Mesenchymal stem cell (in vitro differentiated cells and primary cell): ENCODE results near the gene THEMIS.

Source experiments
- DNase-seq: peaks from one replicate; pipeline ENCODE4 v3.0.0-alpha.2; 2013
- H2AFZ ChIP-seq: one replicate; pipeline ENCODE4 v1.6.1; 2013; ENCODE audit warnings: low read depth, mild to moderate bottlenecking, control low read depth, inconsistent platforms, low read length, moderate library complexity
- H2AK5ac ChIP-seq: 2 replicates; pipeline ENCODE4 v1.6.1; 2013; ENCODE audit warnings: low read length, moderate library complexity, mild to moderate bottlenecking, inconsistent platforms; ENCODE audit not compliant: severe bottlenecking
- H2BK120ac ChIP-seq: one replicate; pipeline ENCODE4 v1.6.1; 2013; ENCODE audit warnings: low read depth, mild to moderate bottlenecking, inconsistent platforms, low read length, moderate library complexity
- H2BK12ac ChIP-seq, 2 experiments: one replicate each; pipeline ENCODE4 v1.6.1; 2013; ENCODE audit warnings: inconsistent platforms in 2 of 2, low read length in 2 of 2, mild to moderate bottlenecking in 2 of 2, moderate library complexity in 2 of 2, control low read depth in 1 of 2
- H2BK15ac ChIP-seq: one replicate; pipeline ENCODE4 v1.6.1; 2013; ENCODE audit warnings: mild to moderate bottlenecking, low read depth, inconsistent platforms; ENCODE audit not compliant: poor library complexity, severe bottlenecking
- H2BK5ac ChIP-seq: 2 replicates; pipeline ENCODE4 v1.6.1; 2013; ENCODE audit warnings: low read depth, mild to moderate bottlenecking, low read length, control low read depth, inconsistent platforms; ENCODE audit not compliant: poor library complexity, severe bottlenecking
- H3K14ac ChIP-seq, 2 experiments: one replicate each; pipeline ENCODE4 v1.6.1; 2013; ENCODE audit warnings: inconsistent platforms in 2 of 2, low read length in 2 of 2, control low read depth in 1 of 2, mild to moderate bottlenecking in 1 of 2, moderate library complexity in 1 of 2
- H3K18ac ChIP-seq, 2 experiments: one replicate each; pipeline ENCODE4 v1.6.1; 2013; ENCODE audit warnings: inconsistent platforms in 2 of 2, low read length in 2 of 2, control low read depth in 1 of 2, low read depth in 1 of 2, mild to moderate bottlenecking in 1 of 2
- H3K23ac ChIP-seq, 2 experiments: one replicate each; pipeline ENCODE4 v1.6.1; 2013; ENCODE audit warnings: inconsistent platforms in 2 of 2, low read length in 2 of 2, mild to moderate bottlenecking in 2 of 2, moderate library complexity in 2 of 2, control low read depth in 1 of 2
- H3K27ac ChIP-seq: 2 replicates; pipeline ENCODE4 v1.5.1; 2013; ENCODE audit warnings: mild to moderate bottlenecking, moderate library complexity, low read length, control low read depth, inconsistent platforms; ENCODE audit not compliant: poor library complexity, severe bottlenecking
- H3K27me3 ChIP-seq, 2 experiments: 2 replicates each; pipeline versions ENCODE4 v1.6.1 to v1.7.0; 2013; ENCODE audit warnings: low read length in 2 of 2, mild to moderate bottlenecking in 2 of 2, moderate library complexity in 2 of 2, control low read depth in 1 of 2, inconsistent platforms in 1 of 2; ENCODE audit not compliant: control insufficient read depth in 1 of 2, insufficient read depth in 1 of 2
- H3K36me3 ChIP-seq, 2 experiments: 2 replicates each; pipeline versions ENCODE4 v1.6.1 to v1.7.0; 2013; ENCODE audit warnings: low read length in 2 of 2, control low read depth in 1 of 2, inconsistent platforms in 1 of 2, low read depth in 1 of 2, mild to moderate bottlenecking in 1 of 2; ENCODE audit not compliant: insufficient read depth in 2 of 2, control insufficient read depth in 1 of 2
- H3K4ac ChIP-seq, 2 experiments: one replicate each; pipeline ENCODE4 v1.6.1; 2013; ENCODE audit warnings: inconsistent platforms in 2 of 2, low read length in 2 of 2, mild to moderate bottlenecking in 2 of 2, moderate library complexity in 2 of 2, control low read depth in 1 of 2, low read depth in 1 of 2
- H3K4me1 ChIP-seq: 2 replicates; pipeline ENCODE4 v1.6.1; 2013; ENCODE audit warnings: low read depth, low read length, control low read depth; ENCODE audit not compliant: control insufficient read depth, insufficient read depth
- H3K4me2 ChIP-seq: 2 replicates; pipeline ENCODE4 v1.6.1; 2013; ENCODE audit warnings: low read length, mild to moderate bottlenecking, inconsistent platforms; ENCODE audit not compliant: poor library complexity, severe bottlenecking
- H3K4me3 ChIP-seq, 2 experiments: 2 replicates each; pipeline versions ENCODE4 v1.5.1 to v1.7.0; 2013; ENCODE audit warnings: low read length in 2 of 2, mild to moderate bottlenecking in 2 of 2, control low read depth in 1 of 2, low read depth in 1 of 2; ENCODE audit not compliant: insufficient read depth in 1 of 2
- H3K79me1 ChIP-seq: replicated peaks from 2 replicates; pipeline ENCODE4 v1.6.1; 2013; ENCODE audit warnings: mild to moderate bottlenecking, control low read depth, low read length, inconsistent platforms; ENCODE audit not compliant: poor library complexity, severe bottlenecking
- H3K9ac ChIP-seq: 2 replicates; pipeline ENCODE4 v1.7.0; 2013; ENCODE audit warnings: mild to moderate bottlenecking, low read length, moderate library complexity
- H3K9me3 ChIP-seq: 2 replicates; pipeline ENCODE4 v1.7.0; 2013; ENCODE audit warnings: mild to moderate bottlenecking, low read length; ENCODE audit not compliant: control insufficient read depth
- H4K8ac ChIP-seq: one replicate; pipeline ENCODE4 v1.6.1; 2013; ENCODE audit warnings: inconsistent platforms, mild to moderate bottlenecking, low read length, moderate library complexity
- H4K91ac ChIP-seq: one replicate; pipeline ENCODE4 v1.6.1; 2013; ENCODE audit warnings: mild to moderate bottlenecking, low read length, inconsistent platforms
- WGBS: methylation state at CpG from one replicate; pipeline ENCODE4 v1.1.7; 2013; ENCODE audit warnings: mixed read lengths; 5-methylcytosine and 5-hydroxymethylcytosine counted together

Gene THEMIS

DNA sequence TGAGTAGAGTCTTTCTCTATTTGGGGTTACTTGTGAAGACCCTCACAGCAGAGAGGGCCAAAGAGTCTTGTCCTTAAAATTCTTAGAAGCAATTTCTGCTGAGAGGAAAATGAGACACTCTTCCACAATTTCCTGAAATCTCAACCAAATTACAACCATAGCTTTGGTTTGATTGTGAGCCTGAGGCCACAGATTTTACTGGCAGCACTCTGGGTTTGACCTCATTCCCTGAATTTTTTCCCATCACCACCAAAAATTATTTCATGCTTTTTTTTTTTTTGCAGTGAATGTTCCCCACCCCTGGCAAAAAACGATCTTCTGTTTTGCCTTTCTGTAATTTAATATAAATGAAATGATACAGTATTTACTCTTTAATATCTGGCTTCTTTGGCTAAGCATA, 125.5 kb downstream of the THEMIS start:
- no peak overlapping the region for H2AK5ac ChIP-seq
- H4K91ac ChIP-seq: no peak overlapping the region
- H3K27ac ChIP-seq: no peak overlapping the region
- no CpG with 5 or more reads among the region's 1 CpG for WGBS
- H2BK15ac ChIP-seq: no peak overlapping the region
- H3K23ac ChIP-seq: no peak overlapping the region
- no peak overlapping the region for H3K9ac ChIP-seq
- no peak overlapping the region for H2BK12ac ChIP-seq
- no peak for DNase-seq
- H3K4me3 ChIP-seq: no peak overlapping the region
- H2BK120ac ChIP-seq: no peak overlapping the region
- no peak overlapping the region for H4K8ac ChIP-seq
- H3K18ac ChIP-seq: no peak overlapping the region
- H3K4me2 ChIP-seq: no peak overlapping the region
- no peak overlapping the region for H3K14ac ChIP-seq
- H2AFZ ChIP-seq: no peak overlapping the region
- no peak overlapping the region for H2BK5ac ChIP-seq
- no peaks in the 10 kb centered on the region for H3K4me1 ChIP-seq
- H3K36me3 ChIP-seq: no peaks in the 10 kb centered on the region
- H3K9me3 ChIP-seq: no peaks in the 10 kb centered on the region
- no peak overlapping the region for H3K4ac ChIP-seq
- H3K27me3 ChIP-seq: no peaks in the 10 kb centered on the region
- H3K79me1 ChIP-seq: no peaks in the 10 kb centered on the region

DNA sequence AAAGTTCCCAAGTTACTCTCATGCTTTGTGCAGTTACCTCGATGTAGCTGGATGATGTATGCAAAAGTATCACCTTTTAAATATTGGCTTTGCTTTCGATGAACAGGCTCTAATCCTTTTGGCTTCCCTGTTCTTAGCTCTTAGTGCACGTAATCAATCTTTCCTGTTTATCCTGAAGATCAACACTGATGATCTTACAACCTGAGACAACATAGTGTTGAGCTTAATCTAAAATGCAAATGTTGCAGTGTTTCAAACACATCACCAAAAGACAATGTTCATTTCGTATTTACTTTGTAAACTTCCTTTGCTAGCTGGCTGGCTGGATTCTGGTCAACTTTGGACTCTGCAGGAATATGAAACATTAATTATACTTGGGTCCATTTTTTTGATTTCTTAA, 132.1 kb downstream of the THEMIS start:
- no peak overlapping the region for H3K18ac ChIP-seq
- no peak overlapping the region for H4K91ac ChIP-seq
- no peak overlapping the region for H3K27ac ChIP-seq
- H3K4me1 ChIP-seq: no peaks in the 10 kb centered on the region
- no peaks in the 10 kb centered on the region for H3K36me3 ChIP-seq
- no peak overlapping the region for H2BK5ac ChIP-seq
- WGBS: 83% methylated on average over 4 of the region's 4 CpGs
- no peak overlapping the region for H3K23ac ChIP-seq
- no peak overlapping the region for H2AK5ac ChIP-seq
- H2AFZ ChIP-seq: no peak overlapping the region
- no peak overlapping the region for H3K4ac ChIP-seq
- no peaks in the 10 kb centered on the region for H3K27me3 ChIP-seq
- no peaks in the 10 kb centered on the region for H3K79me1 ChIP-seq
- H3K4me2 ChIP-seq: no peak overlapping the region
- no peak overlapping the region for H3K9ac ChIP-seq
- no peak overlapping the region for H3K14ac ChIP-seq
- H2BK120ac ChIP-seq: no peak overlapping the region
- no peak overlapping the region for H2BK12ac ChIP-seq
- DNase-seq: no peak
- no peak overlapping the region for H2BK15ac ChIP-seq
- no peaks in the 10 kb centered on the region for H3K9me3 ChIP-seq
- no peak overlapping the region for H3K4me3 ChIP-seq
- H4K8ac ChIP-seq: no peak overlapping the region

DNA sequence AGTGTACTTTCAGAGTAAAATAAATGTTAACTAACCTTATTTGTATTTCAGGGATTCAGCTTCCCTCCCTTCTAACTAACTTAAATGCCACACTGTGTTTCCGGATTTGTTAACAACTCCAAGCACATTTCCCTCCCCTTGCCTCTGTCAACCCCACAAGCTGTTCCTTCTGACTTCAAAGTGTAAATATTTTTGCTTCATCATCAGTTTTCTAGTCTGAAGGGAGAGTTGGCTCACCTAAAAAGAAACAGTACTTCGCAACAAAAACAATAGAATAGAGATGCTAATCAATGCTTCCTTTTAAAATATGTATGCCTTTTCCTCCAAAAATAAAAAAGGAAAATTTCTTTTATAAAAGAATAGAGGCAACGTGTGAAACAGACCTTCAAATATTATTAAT, 132.6 kb downstream of the THEMIS start:
- H3K27me3 ChIP-seq: no peaks in the 10 kb centered on the region
- H3K14ac ChIP-seq: no peak overlapping the region
- no peaks in the 10 kb centered on the region for H3K36me3 ChIP-seq
- H4K91ac ChIP-seq: no peak overlapping the region
- no peak overlapping the region for H4K8ac ChIP-seq
- no peak overlapping the region for H2BK120ac ChIP-seq
- no peak overlapping the region for H3K9ac ChIP-seq
- H3K27ac ChIP-seq: no peak overlapping the region
- WGBS: 100% methylated on average over 1 of the region's 3 CpGs
- H3K4me2 ChIP-seq: no peak overlapping the region
- H3K4ac ChIP-seq: no peak overlapping the region
- no peak overlapping the region for H2AK5ac ChIP-seq
- H2BK12ac ChIP-seq: no peak overlapping the region
- H2AFZ ChIP-seq: no peak overlapping the region
- no peak overlapping the region for H2BK15ac ChIP-seq
- no peak overlapping the region for H3K18ac ChIP-seq
- H3K4me3 ChIP-seq: no peak overlapping the region
- no peaks in the 10 kb centered on the region for H3K9me3 ChIP-seq
- no peak for DNase-seq
- no peak overlapping the region for H3K23ac ChIP-seq
- H3K4me1 ChIP-seq: no peaks in the 10 kb centered on the region
- H3K79me1 ChIP-seq: no peaks in the 10 kb centered on the region
- H2BK5ac ChIP-seq: no peak overlapping the region

DNA sequence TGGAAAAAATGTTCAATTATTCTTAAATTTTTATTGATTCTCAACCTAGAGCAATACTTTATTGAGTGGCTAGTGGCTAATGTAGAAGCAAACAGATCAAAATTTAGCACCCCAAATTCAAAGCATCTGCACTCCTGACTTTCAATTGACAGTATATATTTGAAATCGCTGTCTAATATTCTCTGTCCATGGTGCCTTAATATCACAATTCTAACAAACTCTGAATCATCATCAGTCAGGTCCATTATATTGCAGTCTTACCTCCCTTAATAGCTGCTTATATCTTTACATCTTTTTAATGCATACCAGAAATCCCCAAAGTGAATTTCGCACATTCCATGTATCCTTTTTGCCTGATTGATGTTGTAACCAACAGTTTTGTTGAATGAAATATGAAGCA, 134.9 kb downstream of the THEMIS start:
- H3K27ac ChIP-seq: no peak overlapping the region
- H3K27me3 ChIP-seq: no peaks in the 10 kb centered on the region
- H2BK12ac ChIP-seq: no peak overlapping the region
- H2BK5ac ChIP-seq: no peak overlapping the region
- H4K8ac ChIP-seq: no peak overlapping the region
- H3K18ac ChIP-seq: no peak overlapping the region
- H2AK5ac ChIP-seq: no peak overlapping the region
- no peak overlapping the region for H2BK120ac ChIP-seq
- DNase-seq: no peak
- no peaks in the 10 kb centered on the region for H3K9me3 ChIP-seq
- H2BK15ac ChIP-seq: no peak overlapping the region
- no peak overlapping the region for H3K4me2 ChIP-seq
- H3K36me3 ChIP-seq: no peaks in the 10 kb centered on the region
- no peak overlapping the region for H4K91ac ChIP-seq
- H2AFZ ChIP-seq: no peak overlapping the region
- H3K4me1 ChIP-seq: no peaks in the 10 kb centered on the region
- WGBS: 97% methylated on average over 1 of the region's 2 CpGs
- no peak overlapping the region for H3K4ac ChIP-seq
- H3K14ac ChIP-seq: no peak overlapping the region
- H3K23ac ChIP-seq: no peak overlapping the region
- no peaks in the 10 kb centered on the region for H3K79me1 ChIP-seq
- no peak overlapping the region for H3K9ac ChIP-seq
- no peak overlapping the region for H3K4me3 ChIP-seq
